Osteocyte (in vitro differentiated cells): ENCODE measurements around the gene TRAF6. TPM values are rescaled to one million over a fixed set of nuclear protein-coding genes. Genes with fewer than 3 reads are reported as not detected.

Experiments used
- DNase-seq: peaks from one replicate; pipeline ENCODE4 v3.0.0; 2021; ENCODE audit warnings: mixed read lengths; ENCODE audit not compliant: unreplicated experiment; ENCODE audit errors: extremely low spot score
- H3K27ac Mint-ChIP-seq: one replicate; pipeline ENCODE4 v1.8.0; 2021; ENCODE audit warnings: mild to moderate bottlenecking, mixed read lengths; ENCODE audit not compliant: unreplicated experiment
- H3K27me3 Mint-ChIP-seq: one replicate; pipeline ENCODE4 v1.8.0; 2021; ENCODE audit warnings: mixed read lengths; ENCODE audit not compliant: unreplicated experiment
- H3K36me3 Mint-ChIP-seq: one replicate; pipeline ENCODE4 v1.8.0; 2021; ENCODE audit warnings: mixed read lengths; ENCODE audit not compliant: unreplicated experiment
- H3K4me1 Mint-ChIP-seq: one replicate; pipeline ENCODE4 v1.8.0; 2021; ENCODE audit warnings: mixed read lengths; ENCODE audit not compliant: unreplicated experiment
- H3K4me3 Mint-ChIP-seq: one replicate; pipeline ENCODE4 v1.8.0; 2021; ENCODE audit warnings: mild to moderate bottlenecking, moderate library complexity, mixed read lengths; ENCODE audit not compliant: unreplicated experiment
- H3K9me3 Mint-ChIP-seq: one replicate; pipeline ENCODE4 v1.8.0; 2021; ENCODE audit warnings: mixed read lengths; ENCODE audit not compliant: unreplicated experiment
- CTCF ChIP-seq: fragments of 200-600 bp; sonication (generic); IDR thresholded peaks from 2 replicates; pipeline ENCODE4 v1.5.0; 2021; ENCODE audit warnings: antibody characterized with exemption, mild to moderate bottlenecking, moderate library complexity
- total RNA-seq: library from RNA; stranded (reverse); gene quantifications from 2 replicates; pipeline ENCODE4 v1.2.1, GENCODE V29; 2021

The TRAF6 gene
- total RNA-seq, 1 donor from 2014 or later = 13.9 TPM

GRCh38 chr11:36451045-36451444 is 59.0 kb downstream of the TRAF6 start:
- TF ChIP-seq CTCF = no peak
- Mint-ChIP-seq H3K27ac (peak overlapping the region; percentile 99), H3K36me3 (peaks cover 56% of the 10 kb centered on the region), H3K9me3 (no peaks in the 10 kb centered on the region), H3K4me3 (no peak overlapping the region), H3K4me1 (peaks cover 98% of the 10 kb centered on the region), H3K27me3 (no peaks in the 10 kb centered on the region)
- no peak for DNase-seq

DNA sequence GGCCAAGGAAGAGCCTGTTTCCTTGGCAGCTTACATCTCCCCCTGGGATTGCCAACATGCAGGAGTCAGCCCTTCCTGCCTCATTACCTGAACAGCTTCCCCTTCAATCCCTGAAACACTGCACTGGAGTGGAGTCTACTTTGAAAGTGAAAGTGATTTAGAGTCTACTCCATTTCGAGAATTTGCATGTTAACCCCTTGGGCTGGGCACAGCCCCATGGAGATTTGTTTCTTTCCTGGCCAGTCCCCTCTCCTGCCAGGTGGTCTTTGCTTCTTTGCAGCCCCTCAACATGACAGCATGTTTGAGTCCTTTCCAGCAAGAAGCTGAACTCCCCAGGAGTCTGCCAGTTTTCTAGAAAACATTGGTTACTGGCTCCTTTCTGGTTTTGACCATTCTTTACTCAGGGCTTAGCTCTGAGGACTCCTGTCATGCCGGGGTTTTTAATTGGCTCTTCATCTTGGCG is 59.9 kb downstream of the TRAF6 start:
- Mint-ChIP-seq H3K4me1 (peaks cover 89% of the 10 kb centered on the region), H3K4me3 (peak overlapping the region; percentile 15), H3K9me3 (no peaks in the 10 kb centered on the region), H3K27me3 (no peaks in the 10 kb centered on the region), H3K36me3 (peaks cover 65% of the 10 kb centered on the region), H3K27ac (peak overlapping the region; percentile 99)
- no peak for TF ChIP-seq CTCF
- no peak for DNase-seq

DNA sequence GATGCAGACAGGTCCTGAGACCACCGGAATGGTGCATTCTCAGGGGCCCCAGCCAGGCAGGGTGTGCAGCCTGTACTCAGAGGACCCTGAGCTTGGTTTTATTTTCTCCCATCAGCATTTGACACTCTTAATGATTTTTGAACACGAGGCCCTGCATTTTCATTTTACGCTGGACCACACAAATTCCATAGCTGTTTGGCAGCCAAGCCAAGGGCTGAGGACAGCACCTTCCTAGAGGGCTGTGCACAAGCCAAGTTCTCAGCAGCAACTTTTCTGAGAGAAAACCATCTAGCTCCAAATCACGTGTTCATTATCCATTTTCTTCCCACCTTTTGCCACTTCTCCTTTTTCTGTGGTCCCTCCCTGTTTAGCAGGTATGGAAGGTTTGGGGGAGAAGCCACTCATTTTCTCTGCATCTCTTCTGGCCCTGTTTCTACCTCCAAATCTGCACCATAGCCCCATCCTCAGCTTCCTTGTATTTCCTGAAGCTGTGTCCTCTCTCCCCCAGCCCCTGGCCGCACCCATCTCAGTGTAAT is 60.4 kb downstream of the TRAF6 start:
- H3K9me3 Mint-ChIP-seq = no peaks in the 10 kb centered on the region
- no peak for TF ChIP-seq CTCF
- H3K4me1 Mint-ChIP-seq = peaks cover 84% of the 10 kb centered on the region
- DNase-seq = no peak
- peak overlapping the region; percentile 15 for H3K4me3 Mint-ChIP-seq
- H3K27me3 Mint-ChIP-seq = no peaks in the 10 kb centered on the region
- peaks cover 70% of the 10 kb centered on the region for H3K36me3 Mint-ChIP-seq
- H3K27ac Mint-ChIP-seq = peak overlapping the region; percentile 99

DNA sequence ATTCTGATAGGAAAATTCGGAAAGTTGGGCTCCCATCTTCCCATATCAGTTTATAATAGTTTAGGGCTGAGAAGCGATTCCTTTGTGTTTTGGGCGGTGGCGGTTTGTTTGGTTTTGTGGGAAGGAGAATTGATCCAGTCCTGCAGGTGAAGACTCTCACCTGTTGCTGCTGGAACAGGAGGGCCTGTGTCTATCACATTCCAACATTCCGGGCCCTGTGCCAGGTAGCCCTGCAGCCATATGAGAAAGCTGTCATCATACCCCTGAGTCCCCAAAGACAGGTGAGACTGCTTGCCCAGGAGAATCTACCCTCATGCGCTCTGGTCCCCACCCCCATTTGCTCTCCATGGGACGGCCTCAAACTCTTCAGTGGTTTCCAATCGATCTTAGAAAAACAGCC is 62.1 kb downstream of the TRAF6 start:
- Mint-ChIP-seq H3K4me3 (no peak overlapping the region), H3K27me3 (no peaks in the 10 kb centered on the region)

DNA sequence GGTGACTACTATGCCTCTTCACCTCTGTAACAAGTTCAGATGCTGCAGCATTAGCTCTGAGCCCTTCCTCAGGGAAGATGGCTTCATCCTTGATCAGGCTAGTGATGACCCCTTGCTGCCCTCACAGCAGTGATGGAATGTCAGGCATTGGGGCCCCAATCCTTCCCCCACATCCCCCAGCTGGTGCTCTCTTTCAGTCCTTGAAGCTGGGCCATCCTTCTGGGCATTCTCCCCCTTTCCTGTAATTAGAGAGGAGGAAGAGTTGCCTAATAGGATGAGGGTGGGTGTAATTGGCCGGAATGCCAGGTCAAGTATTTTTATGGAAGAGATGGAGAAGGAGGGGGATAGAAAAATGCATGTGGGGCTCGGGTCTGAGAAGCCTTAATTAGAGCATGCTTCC is 62.6 kb downstream of the TRAF6 start:
- TF ChIP-seq CTCF = no peak
- H3K4me1 Mint-ChIP-seq = peaks cover 66% of the 10 kb centered on the region
- peaks cover 88% of the 10 kb centered on the region for H3K36me3 Mint-ChIP-seq
- DNase-seq = no peak
- H3K27me3 Mint-ChIP-seq = no peaks in the 10 kb centered on the region
- no peaks in the 10 kb centered on the region for H3K9me3 Mint-ChIP-seq
- no peak overlapping the region for H3K4me3 Mint-ChIP-seq
- H3K27ac Mint-ChIP-seq = peak overlapping the region; percentile 74

More for the DNA sequence above, 62.1 kb downstream of the TRAF6 start:
- H3K4me1 Mint-ChIP-seq = peaks cover 70% of the 10 kb centered on the region
- H3K9me3 Mint-ChIP-seq = no peaks in the 10 kb centered on the region
- H3K36me3 Mint-ChIP-seq = peaks cover 85% of the 10 kb centered on the region
- H3K27ac Mint-ChIP-seq = peak overlapping the region; percentile 74
- TF ChIP-seq CTCF = no peak
- no peak for DNase-seq
